Measurements from ENCODE around the gene CCDC178.
"Not testable (repeated sequence)": the region's sequence is repeated elsewhere in the genome, so short reads cannot be mapped to it uniquely, and the experiment has no call there.

Gene CCDC178

DNA sequence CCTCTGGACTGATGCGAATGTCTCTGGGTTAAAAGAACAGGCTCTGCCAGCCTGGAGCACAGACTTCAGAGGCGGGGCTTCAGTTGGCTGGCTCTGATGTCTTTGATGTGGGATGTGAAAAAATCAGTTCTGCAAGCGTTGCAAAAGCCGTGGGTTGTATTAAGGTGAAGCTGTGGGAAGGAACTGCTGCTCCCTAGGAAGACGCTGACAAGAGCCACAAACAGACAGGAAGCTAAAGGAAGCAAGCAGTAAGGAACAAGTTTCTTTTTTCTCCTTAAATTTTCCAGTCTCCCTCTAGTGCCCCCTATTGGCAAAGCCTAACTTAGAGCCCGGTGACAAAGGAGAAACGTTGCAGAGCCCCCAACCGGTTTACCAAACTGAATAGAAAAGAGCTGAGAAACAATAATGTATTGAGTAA is 239.0 kb downstream of the CCDC178 start:
- no peak for FAIRE-seq

DNA sequence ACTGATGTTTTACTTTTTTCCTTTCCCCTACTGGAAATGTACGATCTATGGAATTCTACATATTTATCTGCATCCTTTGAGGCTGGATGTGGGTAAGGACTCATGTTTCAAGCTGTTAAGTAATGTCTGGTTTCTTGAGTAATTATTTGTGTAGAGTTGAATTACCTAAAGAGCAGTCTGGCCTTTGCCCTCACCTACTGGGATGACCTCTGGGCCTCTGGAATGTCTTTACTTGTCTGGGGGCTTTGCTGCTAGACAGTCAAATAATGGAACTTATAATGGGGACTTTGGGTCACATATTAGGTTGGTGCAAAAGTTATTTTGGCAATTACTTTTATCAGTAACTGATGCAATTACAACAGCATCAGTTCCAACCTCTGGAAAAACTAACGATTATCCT is 244.7 kb downstream of the CCDC178 start:
- FAIRE-seq, result no peak

DNA sequence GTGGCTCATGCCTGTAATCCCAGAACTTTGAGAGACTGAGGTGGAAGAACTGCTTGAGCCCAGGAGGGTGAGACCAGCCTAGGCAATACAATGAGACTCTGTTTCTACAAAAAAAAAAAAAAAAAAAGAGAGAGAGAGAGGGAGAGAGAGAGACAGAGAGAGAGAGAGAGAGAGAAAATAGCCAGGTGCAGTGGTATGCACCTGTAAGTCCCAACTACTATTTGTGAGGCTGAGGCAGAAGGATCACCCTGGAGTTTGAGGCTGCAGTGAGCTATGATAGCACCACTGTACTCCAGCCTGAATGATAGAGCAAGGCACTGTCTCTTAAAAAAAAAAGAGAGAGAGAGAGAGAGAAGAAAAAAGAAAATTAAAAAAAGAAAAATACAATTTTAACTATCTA is 245.7 kb downstream of the CCDC178 start:
- FAIRE-seq, result no peak

DNA sequence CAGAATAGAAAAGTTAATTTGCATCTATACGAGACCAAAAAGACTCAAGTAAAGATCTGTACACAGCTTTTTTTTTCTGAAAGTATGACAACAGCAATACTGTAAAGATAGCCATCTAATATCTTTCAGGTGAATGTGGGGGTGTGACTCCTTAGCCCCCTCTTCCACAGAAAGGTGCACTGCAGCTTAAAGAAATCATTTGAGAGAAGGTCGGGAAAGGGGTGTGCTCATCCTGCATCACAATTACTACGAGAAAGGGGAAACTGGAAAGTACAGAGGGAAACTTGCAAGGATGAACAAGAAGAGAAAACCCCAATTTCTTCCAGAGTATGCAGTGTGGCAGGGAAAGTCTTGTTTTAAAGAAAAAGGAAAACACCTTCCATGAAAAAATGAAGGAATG is 255.6 kb downstream of the CCDC178 start:
- FAIRE-seq, result no peak

DNA sequence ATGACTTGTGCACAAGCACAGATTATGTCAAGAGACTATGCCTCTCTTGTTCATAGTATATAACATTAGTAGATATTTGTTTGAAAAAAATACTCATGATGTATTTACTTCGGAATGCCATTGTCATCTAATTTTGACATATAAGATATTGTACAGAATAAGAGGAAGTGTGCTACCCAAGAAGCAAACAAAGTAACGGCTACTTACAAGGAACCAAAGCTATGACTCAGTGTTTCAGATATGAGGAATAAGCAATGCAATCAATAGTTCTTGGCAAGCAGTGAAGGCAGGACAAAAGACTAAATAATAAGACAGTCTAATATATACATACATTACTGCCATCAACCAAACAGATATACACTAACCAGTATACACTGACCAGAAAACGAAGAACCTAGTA is 256.3 kb downstream of the CCDC178 start:
- FAIRE-seq, result no peak

DNA sequence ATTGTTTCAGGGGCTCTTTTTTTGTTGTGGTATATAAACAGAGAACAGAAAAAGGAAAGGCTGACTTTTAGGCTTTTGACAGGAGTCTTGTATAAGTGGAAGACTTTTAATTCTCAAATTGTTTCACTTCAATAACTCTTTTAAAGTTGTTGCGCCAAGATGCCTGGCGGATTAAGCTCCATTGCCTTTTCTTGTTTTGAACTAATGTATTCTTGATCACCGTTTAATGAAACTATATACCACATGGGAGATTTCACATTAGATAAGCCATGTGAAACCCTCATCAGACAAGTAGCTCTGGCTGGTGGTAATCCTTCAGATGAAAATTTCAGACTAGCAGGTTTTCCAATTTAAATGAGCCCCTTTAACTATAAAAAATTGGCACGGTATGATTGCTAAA is 257.4 kb downstream of the CCDC178 start:
- no peak for FAIRE-seq

DNA sequence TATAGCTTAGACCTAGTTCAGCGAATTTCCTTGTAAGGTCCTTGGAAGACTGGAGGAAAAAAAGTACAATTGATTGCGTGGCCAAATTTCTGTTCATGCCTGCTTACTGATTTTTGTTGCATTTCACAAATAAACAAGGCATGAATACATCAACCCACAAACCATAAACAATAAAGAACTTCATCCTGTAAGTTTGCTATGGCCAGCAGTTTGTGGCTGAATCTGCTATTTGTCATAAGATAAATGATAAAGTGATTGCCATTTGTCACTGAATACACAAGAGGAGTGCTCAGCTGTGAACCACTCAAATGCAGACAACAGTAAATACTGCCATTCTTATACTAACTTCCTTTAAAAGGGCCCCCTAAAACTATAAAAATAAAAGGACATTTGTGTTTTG is 259.5 kb downstream of the CCDC178 start:
- no peak for FAIRE-seq

DNA sequence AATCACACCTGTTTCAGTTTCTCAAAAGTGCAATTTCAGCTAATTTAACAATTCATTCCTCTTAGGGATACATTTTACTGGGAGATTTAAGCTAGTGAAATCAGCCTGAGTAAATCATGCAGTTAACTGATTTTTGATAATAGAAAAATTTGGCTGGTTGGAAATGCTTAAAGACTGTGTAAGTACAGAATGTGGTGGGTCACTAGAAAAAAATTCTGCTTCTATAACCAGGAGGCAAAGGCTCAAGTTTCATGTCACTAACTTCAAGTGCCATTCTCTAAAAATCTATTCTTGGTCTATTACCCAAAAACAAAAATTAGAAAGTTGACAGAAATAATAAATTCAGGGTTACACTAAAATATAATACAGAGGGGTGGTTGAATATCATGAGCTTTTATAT is 271.3 kb downstream of the CCDC178 start:
- no peak for FAIRE-seq

DNA sequence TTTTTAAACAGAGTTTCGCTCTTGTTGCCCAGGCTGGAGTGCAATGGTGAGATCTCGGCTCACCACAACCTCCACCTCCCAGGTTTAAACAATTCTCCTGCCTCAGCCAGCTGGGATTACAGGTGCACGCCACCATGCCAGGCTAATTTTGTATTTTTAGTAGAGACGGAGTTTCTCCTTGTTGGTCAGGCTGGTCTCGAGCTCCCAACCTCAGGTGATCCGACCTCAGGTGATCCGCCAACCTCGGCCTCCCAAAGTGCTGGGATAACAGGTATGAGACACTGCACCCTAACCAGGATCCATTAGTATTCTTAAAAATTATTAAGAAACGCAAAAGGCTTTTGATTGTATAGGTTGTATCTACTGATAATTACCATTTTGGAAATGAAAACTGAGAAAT is 276.4 kb downstream of the CCDC178 start:
- FAIRE-seq, result not testable (repeated sequence)

DNA sequence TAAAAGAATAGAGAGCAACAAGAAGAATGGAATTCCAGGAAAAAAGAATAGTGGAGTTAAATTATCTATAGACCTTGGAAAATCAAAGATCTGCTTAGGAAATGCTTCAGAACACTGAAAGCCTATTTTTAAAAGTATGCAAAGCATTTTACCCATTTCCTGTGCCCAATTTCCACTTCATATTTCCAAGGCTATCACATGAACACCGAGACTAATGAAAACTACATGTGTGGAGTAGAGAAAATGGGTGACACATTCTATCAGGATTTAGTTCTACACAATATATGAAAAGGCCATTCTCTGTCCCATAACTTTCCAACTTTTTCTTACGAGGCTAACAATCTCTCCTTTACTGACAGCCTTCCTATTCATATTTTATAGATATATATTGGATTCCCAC is 279.4 kb downstream of the CCDC178 start:
- no peak for FAIRE-seq

DNA sequence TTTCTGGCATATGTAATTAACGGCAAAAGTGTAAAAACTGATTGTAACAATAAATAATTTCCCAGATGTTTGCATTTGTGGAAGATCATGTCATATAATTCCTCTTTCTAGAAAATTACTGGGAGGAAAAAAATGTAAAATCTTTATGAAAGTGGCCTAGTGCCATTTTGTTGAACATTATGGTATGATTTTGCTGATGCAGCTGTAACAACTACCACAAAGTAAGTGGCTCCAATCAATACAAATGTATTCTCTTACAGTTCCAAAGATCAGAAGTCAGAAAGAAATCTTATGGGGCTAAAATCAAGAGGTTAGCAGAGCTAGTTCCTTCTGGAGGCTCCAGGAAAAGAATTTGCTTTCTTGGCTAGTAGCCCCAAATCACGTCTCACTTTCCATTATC is 281.4 kb downstream of the CCDC178 start:
- no peak for FAIRE-seq

DNA sequence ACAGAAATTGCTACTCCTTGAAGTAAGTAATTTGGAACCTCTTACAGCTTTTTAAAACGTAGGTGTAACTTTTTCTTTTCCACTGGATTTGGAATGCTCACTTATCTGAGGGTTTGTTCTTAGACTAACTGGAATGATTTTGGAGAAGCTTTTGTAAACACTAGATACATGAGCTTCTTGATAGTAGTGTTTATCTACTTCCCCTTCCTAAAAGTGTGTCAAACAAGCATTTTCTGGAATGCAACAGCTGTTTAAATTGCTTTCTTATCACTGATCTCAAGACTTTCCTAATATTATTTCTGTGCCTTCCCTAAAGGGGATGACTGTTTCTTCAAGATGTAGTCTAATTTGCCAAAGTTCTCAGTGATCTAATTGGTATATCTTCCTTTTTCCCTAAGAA is 282.6 kb downstream of the CCDC178 start:
- FAIRE-seq, result no peak

DNA sequence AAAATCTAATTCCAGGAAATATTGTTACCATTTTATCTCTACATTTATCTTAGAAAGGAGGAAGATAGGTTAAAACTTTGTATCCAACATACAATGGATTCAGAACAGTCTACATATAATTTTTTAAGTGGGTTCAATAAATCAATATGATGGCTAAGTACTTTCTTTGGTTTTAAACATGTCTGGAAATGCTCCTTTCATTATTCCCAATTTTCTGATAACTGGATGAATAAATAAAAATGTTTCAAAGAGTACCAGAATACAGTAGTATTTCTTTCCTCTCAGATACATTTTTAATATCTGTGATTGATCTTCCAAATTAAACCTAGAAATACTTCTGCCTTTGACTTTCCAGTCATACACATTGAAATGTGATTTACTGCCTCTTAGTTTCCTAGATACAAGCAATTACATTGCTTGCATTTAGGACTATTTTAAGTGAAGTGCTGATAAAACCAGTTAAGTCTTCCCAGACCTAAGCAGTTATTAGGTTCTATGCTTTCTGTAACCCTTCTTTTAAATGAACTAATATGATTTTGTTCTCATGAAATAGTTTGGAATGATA is 283.5 kb downstream of the CCDC178 start:
- FAIRE-seq, result no peak

DNA sequence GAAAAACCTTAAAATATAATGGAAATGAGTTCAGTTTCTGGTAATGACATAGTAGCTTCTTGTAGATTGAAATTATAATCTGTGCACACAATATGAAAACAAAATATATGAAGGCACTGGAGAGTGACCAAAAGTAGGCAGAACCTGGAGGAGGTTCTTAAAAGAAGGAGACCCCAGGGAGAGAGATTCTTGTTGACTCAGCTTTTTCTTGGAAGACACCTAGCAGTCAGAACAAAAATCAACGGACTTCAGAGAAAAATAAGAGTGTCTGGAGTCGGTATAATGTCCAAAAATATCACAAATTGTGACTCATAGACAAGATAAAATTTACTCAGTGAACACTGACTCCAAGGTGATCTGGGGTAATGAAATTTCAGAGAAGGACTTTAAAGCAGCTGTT is 286.5 kb downstream of the CCDC178 start:
- FAIRE-seq, result no peak

DNA sequence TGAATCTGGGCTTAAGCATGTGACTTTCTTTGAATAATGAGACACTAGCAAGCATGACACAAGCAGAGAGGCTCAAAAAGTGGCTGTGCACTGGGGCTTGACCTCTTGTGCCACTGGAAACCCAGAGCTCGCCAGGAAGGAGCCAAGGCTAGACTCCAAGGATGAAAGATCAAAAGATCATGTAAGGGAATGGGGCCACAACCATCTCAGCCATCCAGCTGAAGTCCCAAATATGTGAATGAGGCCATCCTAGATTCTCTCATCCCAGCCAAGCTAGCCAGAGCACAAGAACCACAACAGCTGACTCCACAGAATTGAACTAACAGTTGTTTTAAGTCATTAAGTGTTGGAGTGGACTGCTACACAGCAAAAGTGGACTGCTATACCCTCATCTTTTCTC is 288.1 kb downstream of the CCDC178 start:
- no peak for FAIRE-seq

DNA sequence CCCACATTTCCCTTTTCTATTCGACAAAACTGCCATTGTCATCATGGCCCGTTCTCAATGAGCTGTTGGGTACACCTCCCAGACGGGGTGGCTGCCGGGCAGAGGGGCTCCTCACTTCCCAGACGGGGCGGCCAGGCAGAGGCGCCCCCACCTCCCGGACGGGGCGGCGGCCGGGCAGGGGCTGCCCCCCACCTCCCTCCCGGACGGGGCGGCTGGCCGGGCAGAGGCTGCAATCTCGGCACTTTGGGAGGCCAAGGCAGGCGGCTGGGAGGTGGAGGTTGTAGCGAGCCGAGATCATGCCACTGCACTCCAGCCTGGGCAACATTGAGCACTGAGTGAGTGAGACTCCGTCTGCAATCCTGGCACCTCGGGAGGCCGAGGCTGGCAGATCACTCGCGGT is 292.7 kb downstream of the CCDC178 start:
- FAIRE-seq, result not testable (repeated sequence)

DNA sequence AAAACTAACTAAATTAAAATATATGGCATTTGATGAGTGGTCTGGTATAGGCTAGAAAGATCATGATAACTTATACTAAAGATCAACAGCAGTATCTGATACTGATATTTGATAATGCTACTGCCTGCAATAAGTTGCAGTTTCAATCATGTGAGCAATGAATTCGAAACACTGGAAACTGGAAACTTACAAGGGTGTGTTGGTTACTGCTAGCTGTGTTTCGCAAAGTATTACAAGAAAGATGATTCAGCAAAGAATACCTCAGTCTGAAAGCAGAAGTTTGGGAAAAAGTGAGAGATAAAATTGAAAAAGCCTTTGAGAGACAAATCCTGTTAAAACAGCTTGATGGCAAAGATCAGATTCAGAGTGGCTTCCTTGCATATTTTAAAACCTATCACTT is 294.5 kb downstream of the CCDC178 start:
- no peak for FAIRE-seq

DNA sequence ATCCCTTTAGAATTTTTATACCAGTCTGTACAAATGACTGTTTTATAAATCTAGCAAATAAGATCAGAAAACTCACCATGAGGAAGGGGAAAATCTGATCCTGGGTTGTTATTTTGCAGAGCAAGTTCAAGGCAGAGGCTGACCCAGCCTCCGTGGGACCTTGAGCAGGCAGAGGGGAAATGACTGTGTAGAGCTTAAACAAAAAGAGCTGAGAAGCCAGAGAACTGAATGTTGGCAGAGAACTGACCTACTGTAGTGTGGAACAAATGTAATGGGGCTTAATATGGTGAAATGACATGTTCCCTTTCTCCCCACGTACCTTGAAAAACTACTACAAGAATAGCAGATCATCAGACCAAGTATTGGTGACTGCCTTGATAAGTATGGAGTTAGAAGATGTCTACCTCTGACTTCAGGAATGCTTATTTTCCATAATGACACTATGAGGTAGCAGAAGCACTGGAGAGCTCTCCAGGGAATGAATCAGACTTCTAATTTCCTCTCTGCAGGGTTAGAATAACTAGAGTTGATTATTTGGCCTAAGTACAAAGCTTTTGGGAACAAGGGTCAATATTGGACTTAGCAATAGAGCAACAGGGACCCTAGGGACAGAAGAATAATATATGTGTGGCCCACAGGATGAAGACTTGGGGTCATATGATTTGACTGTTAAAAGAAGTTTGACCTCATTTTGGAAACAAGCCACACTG is 304.4 kb downstream of the CCDC178 start:
- no peak for FAIRE-seq

DNA sequence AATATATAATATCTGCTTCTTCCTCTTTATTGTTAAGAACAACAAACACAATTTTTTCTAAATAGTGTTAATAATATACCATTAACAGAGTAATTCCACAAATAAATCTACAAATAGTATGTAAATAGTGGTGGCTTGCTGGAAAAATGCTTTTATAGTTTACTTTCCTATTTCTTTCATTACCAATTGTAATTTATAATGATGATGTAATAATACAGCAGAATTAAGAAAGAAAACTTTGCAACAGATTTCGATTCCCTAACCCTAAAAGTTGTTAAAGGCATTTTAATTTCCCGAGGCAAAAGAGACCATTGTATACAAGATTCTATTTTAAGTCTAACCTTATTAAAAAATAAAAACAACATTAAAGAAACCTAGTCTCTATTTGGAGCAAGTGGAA is 307.9 kb downstream of the CCDC178 start:
- FAIRE-seq, result no peak

DNA sequence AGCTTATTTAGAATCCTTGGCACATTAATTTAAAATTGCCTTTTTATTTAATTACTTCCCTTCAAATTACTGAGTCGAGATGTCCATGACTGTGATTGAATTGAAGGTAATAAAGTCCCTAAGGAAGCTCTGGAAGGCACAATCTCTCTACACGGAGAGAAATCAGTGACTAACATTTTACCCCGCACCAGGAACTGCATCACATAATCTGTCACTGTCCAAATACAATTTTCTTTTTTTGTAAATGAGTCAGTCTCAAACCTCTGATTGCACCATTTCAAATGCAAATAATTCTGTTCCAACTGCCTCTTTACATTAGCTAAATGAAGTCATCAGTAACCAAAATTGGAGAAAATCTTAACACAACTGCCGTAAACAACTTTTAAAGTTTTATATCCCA is 311.9 kb downstream of the CCDC178 start:
- FAIRE-seq, result no peak

DNA sequence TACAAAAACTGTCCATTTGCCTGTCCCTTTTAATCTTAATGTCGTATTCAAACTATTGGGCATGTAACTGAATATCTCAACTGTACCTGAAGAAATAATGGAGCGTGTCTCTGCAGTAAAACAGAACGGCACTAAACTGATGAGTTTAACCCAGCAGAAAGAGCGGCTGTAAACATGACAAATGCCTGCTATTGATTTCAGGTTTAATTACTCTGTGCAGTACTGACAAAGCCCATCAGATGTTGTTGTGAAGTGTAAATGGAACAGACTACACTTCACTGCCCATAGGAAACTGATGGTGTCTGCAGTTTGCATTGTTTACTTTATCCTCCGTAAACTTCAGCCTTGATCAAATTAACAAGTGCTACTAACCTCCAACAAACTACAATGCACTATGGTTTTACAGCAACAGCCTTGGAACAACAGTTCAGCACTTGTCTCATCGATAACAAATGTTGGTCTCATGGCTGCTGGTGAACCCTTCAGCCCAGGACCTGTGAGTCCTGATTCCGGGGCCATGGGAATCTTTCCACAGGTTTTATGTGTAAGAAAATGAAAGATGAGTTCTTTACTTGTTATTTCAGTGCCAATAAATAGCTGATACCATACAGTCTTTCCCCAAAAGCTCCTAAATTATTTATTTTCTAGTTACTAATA is 316.5 kb downstream of the CCDC178 start:
- no peak for FAIRE-seq

DNA sequence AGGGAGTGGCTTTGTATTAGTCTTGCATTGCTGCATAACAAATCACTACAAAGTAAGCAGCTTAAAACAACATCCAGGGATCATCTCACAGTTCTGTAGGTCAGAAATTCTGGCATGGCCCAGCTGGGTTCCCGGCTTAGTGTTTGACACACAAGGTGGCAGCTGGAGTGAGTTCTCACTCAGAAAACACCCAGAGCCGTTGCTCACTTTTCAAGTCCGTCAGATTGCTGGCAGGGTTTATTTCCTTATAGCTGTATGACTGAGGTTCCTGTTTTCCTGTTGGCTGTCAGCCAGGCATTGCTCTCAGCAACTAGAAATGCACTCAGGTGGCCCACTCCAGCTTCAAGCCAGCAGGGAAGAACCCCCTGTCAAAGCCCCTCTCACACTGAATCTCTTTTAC is 324.1 kb downstream of the CCDC178 start:
- no peak for FAIRE-seq

DNA sequence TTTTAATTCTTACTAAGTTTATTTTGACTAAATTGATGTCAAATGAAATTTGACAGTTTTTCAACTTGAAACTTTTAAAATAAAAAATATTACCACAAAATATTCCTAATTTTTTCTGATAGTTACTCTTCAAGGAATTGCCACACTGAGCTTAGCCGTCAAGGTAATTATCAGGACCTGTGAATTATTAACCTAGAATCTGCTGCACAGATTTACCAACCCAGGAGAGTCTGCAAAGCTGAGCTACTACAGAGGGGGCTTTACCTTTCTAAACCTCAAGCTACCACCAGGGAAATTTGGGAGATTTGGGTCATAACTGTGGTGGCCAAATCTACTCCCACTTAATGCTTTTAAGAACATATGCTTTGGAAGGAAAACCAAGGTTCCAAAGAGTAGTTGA is 324.6 kb downstream of the CCDC178 start:
- no peak for FAIRE-seq

DNA sequence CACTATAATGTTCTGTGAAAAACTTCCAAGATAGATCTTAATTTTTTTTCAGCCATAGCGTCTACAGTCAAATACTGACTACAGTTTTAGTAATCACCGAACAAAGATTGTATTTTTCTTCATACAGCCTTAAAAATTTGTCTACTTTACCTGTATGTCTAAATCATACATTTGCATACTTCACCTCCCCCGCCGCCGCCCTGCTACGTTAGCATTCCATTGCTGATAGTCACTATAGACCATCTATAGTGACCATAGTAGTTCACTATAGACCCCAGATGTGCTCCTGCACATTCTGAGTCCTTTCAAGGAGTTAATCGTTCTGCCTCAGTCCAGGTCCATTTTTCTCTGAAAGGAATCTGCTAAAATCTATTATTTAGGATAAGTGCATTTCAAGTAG is 325.0 kb downstream of the CCDC178 start:
- no peak for FAIRE-seq

DNA sequence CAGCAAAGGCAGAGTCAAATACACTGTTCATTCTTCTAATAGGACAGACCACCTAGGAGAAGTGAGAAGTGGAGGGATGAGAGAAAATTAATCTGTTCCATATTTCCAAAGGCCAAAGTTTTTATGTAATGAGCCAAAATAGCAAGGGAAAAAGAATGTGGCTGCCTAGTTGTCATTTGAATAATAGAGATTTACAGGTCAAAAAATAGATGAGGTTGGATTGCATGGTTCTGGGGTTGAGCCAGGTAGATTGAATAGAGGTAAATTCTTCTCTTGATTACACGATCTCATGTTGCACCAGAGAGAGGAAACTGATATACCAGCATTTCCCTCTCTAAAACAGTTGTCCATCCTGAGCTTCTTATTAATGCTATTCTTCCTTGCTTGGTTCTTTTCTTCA is 325.8 kb downstream of the CCDC178 start:
- no peak for FAIRE-seq
